Adrenal gland (tissue), 12 donors: ENCODE measurements around the gene PRDX5. TPM values are rescaled to one million over a fixed set of nuclear protein-coding genes. Genes with fewer than 3 reads are reported as not detected.
"Not testable (repeated sequence)": the region's sequence is repeated elsewhere in the genome, so short reads cannot be mapped to it uniquely, and the experiment has no call there.

Experiments used
- DNase-seq, 7 donors: peaks; one replicate each; pipeline ENCODE4 v3.0.0-alpha.2; 2019 to 2020
- H3K27ac ChIP-seq, 5 donors: fragments of 200-600 bp; sonication (generic) in 4 of 5; 1 replicate in 3 of 5; 2 replicates in 2 of 5; pipeline versions ENCODE4 v1.5.1 to v1.8.0; 2016 to 2020; ENCODE audit warnings: mild to moderate bottlenecking in 1 of 5
- H3K27me3 ChIP-seq: fragments of 200-600 bp; 2 replicates; pipeline ENCODE4 v1.8.0; 2021
- H3K36me3 ChIP-seq, 2 donors: fragments of 200-600 bp; replicated peaks in 1 of 2; 1 replicate in 1 of 2; 2 replicates in 1 of 2; pipeline versions ENCODE4 v1.5.1 to v1.8.0; 2018 to 2022
- H3K4me1 ChIP-seq, 2 donors: fragments of 200-600 bp; replicated peaks in 1 of 2; 1 replicate in 1 of 2; 2 replicates in 1 of 2; pipeline versions ENCODE4 v1.5.1 to v1.8.0; 2018 to 2021
- H3K4me3 ChIP-seq, 4 donors: fragments of 200-600 bp; sonication (generic) in 3 of 4; one replicate each; pipeline ENCODE4 v1.5.1; 2016 to 2018
- H3K9me3 ChIP-seq, 3 donors: fragments of 200-600 bp; sonication (generic) in 1 of 3; replicated peaks in 1 of 3; 1 replicate in 2 of 3; 2 replicates in 1 of 3; pipeline versions ENCODE4 v1.5.1 to v1.8.0; 2016 to 2021
- CTCF ChIP-seq, 6 experiments: fragments of 450-650 bp in 4 of 6; fragments of 200-600 bp in 2 of 6; sonication (generic) in 1 of 6; IDR thresholded peaks; 1 replicate in 5 of 6; 2 replicates in 1 of 6; pipeline versions ENCODE4 v1.5.1 to v1.8.0; 2016 to 2021; ENCODE audit warnings: antibody characterized with exemption in 6 of 6, mild to moderate bottlenecking in 2 of 6, moderate library complexity in 1 of 6
- POLR2A ChIP-seq, 2 donors: fragments of 450-650 bp; IDR thresholded peaks; one replicate each; pipeline ENCODE4 v1.6.1; 2017; ENCODE audit warnings: antibody characterized with exemption in 2 of 2, mild to moderate bottlenecking in 2 of 2, moderate library complexity in 1 of 2
- WGBS, 4 donors: extraction: QIAGEN DNeasy Blood & Tissue Kit in 2 of 4; methylation state at CpG; one replicate each; pipeline versions ENCODE4 v1.1.5 to v1.1.7; 2013 to 2017; 5-methylcytosine and 5-hydroxymethylcytosine counted together
- intact Hi-C, 2 donors: fragments of 100-400 bp; cut with DNase I; formaldehyde crosslinking; loops; one replicate each; pipeline versions ENCODE4 v1.14.1 to v1.15.0; 2022 to 2023
- polyA plus RNA-seq, 3 donors: library from polyadenylated mRNA; stranded (reverse); fragments of 200-250 nt in 2 of 3; fragments of 350-450 nt in 1 of 3; fragmentation: Illumina TruSeq in 1 of 3; extraction: RNeasy Lipid Tissue Mini Kit (QIAGEN cat#74804) in 1 of 3; gene quantifications; one replicate each; pipeline ENCODE4 v1.2.3, GENCODE V29; 2013 to 2014
- total RNA-seq, 9 donors: library from RNA; depleted of rRNA in 4 of 9; stranded (reverse); fragments of >200 nt in 4 of 9; fragments of 120-200 nt in 1 of 9; fragmentation: NEBNext Ultra II Directional in 1 of 9; extraction: Animal tissue kit (Norgen Biotek cat#: 25700) in 1 of 9; gene quantifications; one replicate each; pipeline versions ENCODE4 v1.1.0 to v1.2.4, GENCODE V29; 2013 to 2023
- donor health status: healthy with polysubstance abuse.
- donor health status: Bipolar disorder and iron deficiency.
- donor health status: DM: yes; HTN: yes; CAD: no.
- donor health status: DM: no; HTN: no; CAD: no.
- donor health status: DM: no; HTN: no; CAD: no.
- donor health status: DM: yes; HTN: yes; CAD: no.

The PRDX5 gene
- total and polyA plus RNA-seq, 12 donors = 324 to 843 (median 478) TPM

- DNase-seq = peak in 1 of 7 donors; percentile 8
Observed at GRCh38 chr11:64322925-64323260, 5.0 kb downstream of the PRDX5 start.

GRCh38 chr11:64323373-64323772 lies 5.5 kb downstream of the PRDX5 start:
- Histone ChIP-seq H3K36me3 (peaks cover 0 to 14% of the 10 kb centered on the region in 2 donors), H3K27ac (peak overlapping the region in 2 of 5 donors; percentile 34 to 44), H3K4me3 (no peak overlapping the region), H3K4me1 (peaks cover 10 to 11% of the 10 kb centered on the region in 2 donors), H3K9me3 (no peaks in the 10 kb centered on the region), H3K27me3 (no peaks in the 10 kb centered on the region)
- WGBS, 4 donors = 42 to 70% (median 67%) methylated on average over 2 to 5 of the region's 5 CpGs
- TF ChIP-seq POLR2A (IDR thresholded peaks at IDR 0.05) = no peak
- TF ChIP-seq CTCF (IDR thresholded peaks at IDR 0.05) = no peak
- no peak for DNase-seq
- intact Hi-C loops = no loop called here

More at GRCh38 chr11:64322925-64323260, 5.0 kb downstream of the PRDX5 start:
- 82 to 95% (median 85%) methylated on average over 3 to 7 of the region's 7 CpGs for WGBS, 4 donors
- H3K27me3 ChIP-seq = no peaks in the 10 kb centered on the region
- intact Hi-C loops = no loop called here
- H3K27ac ChIP-seq = peak overlapping the region in 1 of 5 donors; percentile 34
- H3K4me3 ChIP-seq = no peak overlapping the region
- TF ChIP-seq CTCF (IDR thresholded peaks at IDR 0.05) = no peak
- TF ChIP-seq POLR2A (IDR thresholded peaks at IDR 0.05) = no peak
- H3K9me3 ChIP-seq = no peaks in the 10 kb centered on the region
- peaks cover 10 to 11% of the 10 kb centered on the region in 2 donors for H3K4me1 ChIP-seq
- H3K36me3 ChIP-seq = peaks cover 0 to 14% of the 10 kb centered on the region in 2 donors

- peak overlapping the region in 4 of 5 donors; percentile 43 to 64 (median 46) for H3K27ac ChIP-seq
- intact Hi-C loops, H3K9me3 ChIP-seq, H3K4me1 ChIP-seq, H3K4me3 ChIP-seq, H3K27me3 ChIP-seq: not testable (repeated sequence)
- H3K36me3 ChIP-seq = peaks cover 0 to 14% of the 10 kb centered on the region in 2 donors
- WGBS, 4 donors = 49 to 78% (median 58%) methylated on average over 1 to 4 of the region's 4 CpGs
- DNase-seq = peak in 2 of 7 donors; percentile 19 to 27
Observed at GRCh38 chr11:64323984-64324383, 6.1 kb downstream of the PRDX5 start.

- peak in 1 of 7 donors; percentile 43 for DNase-seq
- TF ChIP-seq CTCF (IDR thresholded peaks at IDR 0.05) (no peak), POLR2A (IDR thresholded peaks at IDR 0.05) (no peak)
- WGBS, 4 donors = 75 to 82% (median 78%) methylated on average over 11 of the region's 11 CpGs
- Histone ChIP-seq H3K36me3 (peaks cover 0 to 14% of the 10 kb centered on the region in 2 donors), H3K27me3 (no peaks in the 10 kb centered on the region), H3K4me1 (no peaks in the 10 kb centered on the region), H3K4me3 (no peak overlapping the region), H3K9me3 (no peaks in the 10 kb centered on the region), H3K27ac (peak overlapping the region in 2 of 5 donors; percentile 44 to 64)
- intact Hi-C loops = no loop called here
Observed at GRCh38 chr11:64324692-64325469, 7.0 kb downstream of the PRDX5 start.

GRCh38 chr11:64327375-64327774 lies 9.5 kb downstream of the PRDX5 start:
- 86 to 90% (median 88%) methylated on average over 2 of the region's 2 CpGs for WGBS, 4 donors
- intact Hi-C loops = no loop called here
- no peak for DNase-seq

More at GRCh38 chr11:64327375-64327774, 9.5 kb downstream of the PRDX5 start:
- H3K4me1 ChIP-seq = peaks cover 8 to 14% of the 10 kb centered on the region in 2 donors
- H3K9me3 ChIP-seq = no peaks in the 10 kb centered on the region
- H3K27ac ChIP-seq = no peak overlapping the region
- no peak overlapping the region for H3K4me3 ChIP-seq
- no peaks in the 10 kb centered on the region for H3K27me3 ChIP-seq
- TF ChIP-seq CTCF (IDR thresholded peaks at IDR 0.05) = no peak
- no peak for TF ChIP-seq POLR2A (IDR thresholded peaks at IDR 0.05)
- H3K36me3 ChIP-seq = peaks cover 0 to 5% of the 10 kb centered on the region in 2 donors
